ENCODE measurements around the gene ADPRM.
A peak's percentile ranks its signal among the peaks of the same experiment; 100 is the strongest.
"Not testable (repeated sequence)": the region's sequence is repeated elsewhere in the genome, so short reads cannot be mapped to it uniquely, and the experiment has no call there.

ADPRM gene

DNA sequence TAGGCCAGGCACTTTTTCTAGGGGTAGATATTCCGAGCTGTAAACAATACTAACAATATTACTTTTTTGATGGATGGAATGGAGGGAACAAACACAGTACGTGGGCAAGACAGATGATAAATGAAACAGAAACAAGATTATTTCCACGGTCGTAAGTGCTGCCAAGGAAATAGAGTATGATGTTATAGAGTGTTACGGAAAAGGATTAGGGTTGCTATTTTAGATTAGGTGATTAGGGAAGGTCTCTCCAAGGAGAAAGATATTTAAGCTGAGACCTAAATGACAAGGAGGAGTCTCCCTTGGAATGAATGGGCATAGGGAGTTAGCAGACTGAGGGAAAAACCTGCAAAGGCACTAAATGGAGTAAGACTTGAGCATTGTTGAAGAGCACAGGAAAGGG, 8.3 kb downstream of the ADPRM start:
- H3K4me1 ChIP-seq (ENCODE audit: insufficient read depth, low read length), result no peaks in the 10 kb centered on the region
- H3K9ac ChIP-seq (ENCODE audit: low read depth, low read length), result no peak overlapping the region
- no peaks in the 10 kb centered on the region for H3K9me3 ChIP-seq (ENCODE audit: insufficient read depth, low read depth, low read length)
- H3K27ac ChIP-seq (ENCODE audit: low read length), result no peak overlapping the region
- H3K36me3 ChIP-seq (ENCODE audit: insufficient read depth, low read depth, low read length), result peaks cover 52% of the 10 kb centered on the region
- no peaks in the 10 kb centered on the region for H3K27me3 ChIP-seq (ENCODE audit: insufficient read depth, low read length)
- no peak overlapping the region for H3K4me3 ChIP-seq (ENCODE audit: low read length)

DNA sequence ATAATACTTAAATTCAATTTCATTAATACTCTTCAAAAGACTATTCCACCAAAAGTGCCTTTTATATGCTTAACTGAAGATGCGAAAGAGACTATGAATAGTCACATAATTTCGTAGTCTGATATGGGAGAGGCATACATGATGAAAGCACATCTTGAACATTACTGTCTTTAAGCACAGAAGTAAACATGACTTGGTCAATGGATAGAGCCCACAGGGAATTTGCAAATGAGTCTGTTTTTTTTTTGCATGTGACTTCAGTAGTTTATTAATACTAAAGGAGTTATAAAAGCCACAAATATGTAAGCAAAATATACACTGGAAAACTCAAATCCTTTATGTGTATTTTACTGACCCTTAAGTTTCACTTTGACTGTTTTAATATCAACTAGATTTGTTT, 15.9 kb downstream of the ADPRM start:
- Histone ChIP-seq H3K9me3 (ENCODE audit: insufficient read depth, low read depth, low read length) (no peaks in the 10 kb centered on the region), H3K27ac (ENCODE audit: low read length) (no peak overlapping the region), H3K9ac (ENCODE audit: low read depth, low read length) (no peak overlapping the region), H3K4me3 (ENCODE audit: low read length) (no peak overlapping the region), H3K27me3 (ENCODE audit: insufficient read depth, low read length) (no peaks in the 10 kb centered on the region), H3K4me1 (ENCODE audit: insufficient read depth, low read length) (no peaks in the 10 kb centered on the region), H3K36me3 (ENCODE audit: insufficient read depth, low read depth, low read length) (peaks cover 51% of the 10 kb centered on the region)

DNA sequence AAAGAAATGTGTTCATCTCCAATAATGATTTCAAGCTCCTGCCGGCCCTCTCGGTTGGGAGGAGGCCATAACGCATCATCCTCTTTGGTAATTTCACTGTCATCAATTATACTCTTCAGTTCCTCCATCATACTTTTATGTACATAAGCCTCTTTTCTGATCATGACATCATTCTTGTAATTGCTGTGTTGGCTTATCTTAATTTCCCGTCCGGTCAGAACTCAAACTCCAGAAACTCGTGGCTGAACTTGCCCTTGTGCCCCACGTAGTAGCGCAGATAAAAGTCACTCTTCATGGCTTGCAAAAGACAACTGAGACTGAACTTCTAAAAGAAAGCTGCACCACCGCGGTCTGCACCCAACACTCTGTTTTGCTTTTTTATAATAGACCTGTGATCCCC, 18.8 kb downstream of the ADPRM start:
- H3K27me3 ChIP-seq (ENCODE audit: insufficient read depth, low read length), result no peaks in the 10 kb centered on the region
- H3K4me1 ChIP-seq (ENCODE audit: insufficient read depth, low read length), result no peaks in the 10 kb centered on the region

DNA sequence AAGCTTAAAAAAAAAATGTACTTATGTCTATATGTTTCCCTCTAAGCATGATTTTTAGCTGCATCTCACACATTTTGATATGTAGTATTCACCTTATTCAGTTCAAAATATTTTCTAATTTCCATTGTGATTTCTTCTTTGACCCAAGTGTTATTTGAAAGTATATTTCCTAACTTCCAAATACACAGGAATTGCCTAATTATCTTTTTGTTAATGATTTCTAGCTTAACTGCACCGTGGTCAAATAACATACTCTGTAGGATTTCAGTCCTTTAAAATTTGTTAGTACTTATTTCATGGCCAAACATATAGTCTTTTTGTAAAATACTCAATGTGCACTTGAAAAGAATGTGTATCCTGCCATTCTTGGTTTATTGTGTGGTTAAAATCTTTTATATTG, 21.2 kb downstream of the ADPRM start:
- peaks cover 9% of the 10 kb centered on the region; the same call in 1 of the 2 replicates for H3K36me3 ChIP-seq (ENCODE audit: insufficient read depth, low read depth, low read length)
- H3K4me1 ChIP-seq (ENCODE audit: insufficient read depth, low read length), result no peaks in the 10 kb centered on the region
- no peaks in the 10 kb centered on the region for H3K9me3 ChIP-seq (ENCODE audit: insufficient read depth, low read depth, low read length)
- no peak overlapping the region for H3K9ac ChIP-seq (ENCODE audit: low read depth, low read length)
- H3K4me3 ChIP-seq (ENCODE audit: low read length), result no peak overlapping the region
- H3K27me3 ChIP-seq (ENCODE audit: insufficient read depth, low read length), result no peaks in the 10 kb centered on the region
- H3K27ac ChIP-seq (ENCODE audit: low read length), result no peak overlapping the region

More for the DNA sequence above, 18.8 kb downstream of the ADPRM start:
- Histone ChIP-seq H3K4me3 (ENCODE audit: low read length) (no peak overlapping the region), H3K36me3 (ENCODE audit: insufficient read depth, low read depth, low read length) (peaks cover 25% of the 10 kb centered on the region), H3K9ac (ENCODE audit: low read depth, low read length) (no peak overlapping the region), H3K9me3 (ENCODE audit: insufficient read depth, low read depth, low read length) (no peaks in the 10 kb centered on the region), H3K27ac (ENCODE audit: low read length) (no peak overlapping the region)

DNA sequence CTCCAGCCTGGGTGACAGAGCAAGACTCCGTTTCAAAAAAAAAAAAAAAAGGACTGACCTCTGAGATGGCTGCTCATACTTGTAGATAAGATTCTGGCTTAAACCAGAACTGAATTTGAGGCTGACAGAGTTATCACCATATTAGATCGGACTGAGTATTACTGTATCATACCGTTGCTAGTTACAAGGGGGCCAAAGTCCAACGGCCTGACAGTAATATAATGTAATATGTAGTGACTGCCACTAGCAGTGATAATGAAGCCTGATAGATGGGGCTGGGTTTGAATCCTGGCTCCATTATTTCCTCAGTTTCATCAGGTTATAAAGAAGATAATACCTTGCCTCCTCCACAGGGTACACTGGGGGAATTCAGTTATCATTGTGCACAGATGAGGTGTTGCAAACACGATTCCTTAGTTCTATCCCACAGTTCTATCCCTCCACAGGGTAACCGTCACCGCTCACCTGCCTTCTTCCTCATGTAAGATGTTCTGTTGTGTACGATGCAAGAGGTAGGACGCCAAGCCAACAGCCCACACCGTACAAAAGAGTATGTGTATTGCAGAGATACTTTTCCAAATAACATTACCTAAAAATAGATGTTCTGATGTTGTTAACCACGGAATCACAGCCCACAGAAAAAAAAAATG, 27.3 kb downstream of the ADPRM start:
- no peaks in the 10 kb centered on the region for H3K27me3 ChIP-seq (ENCODE audit: insufficient read depth, low read length)
- H3K36me3 ChIP-seq (ENCODE audit: insufficient read depth, low read depth, low read length), result no peaks in the 10 kb centered on the region; the same call in 1 of the 2 replicates
- H3K4me3 ChIP-seq (ENCODE audit: low read length), result no peak overlapping the region
- no peak overlapping the region for H3K9ac ChIP-seq (ENCODE audit: low read depth, low read length)
- H3K27ac ChIP-seq (ENCODE audit: low read length), result no peak overlapping the region
- H3K4me1 ChIP-seq (ENCODE audit: insufficient read depth, low read length), result no peaks in the 10 kb centered on the region
- H3K9me3 ChIP-seq (ENCODE audit: insufficient read depth, low read depth, low read length), result no peaks in the 10 kb centered on the region

DNA sequence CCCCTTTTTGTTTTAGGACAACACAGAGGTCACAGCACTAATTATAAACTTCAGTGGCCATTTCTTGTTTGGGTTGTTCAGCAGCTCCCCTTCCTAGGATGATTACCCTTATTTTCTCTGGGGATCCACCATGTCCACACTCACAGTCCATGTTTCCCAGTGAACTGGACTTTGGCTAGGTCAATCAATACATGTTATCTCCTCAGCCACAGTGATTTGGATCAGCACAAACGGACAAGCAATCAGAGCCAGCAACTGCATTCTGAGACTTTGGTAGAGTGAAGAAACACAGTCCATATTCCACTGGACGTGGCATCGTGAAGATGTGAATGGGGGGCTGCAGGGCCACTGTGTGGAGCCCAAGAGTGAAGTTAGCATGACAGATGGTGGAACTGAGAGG, 27.9 kb downstream of the ADPRM start:
- Histone ChIP-seq H3K4me3 (ENCODE audit: low read length) (no peak overlapping the region), H3K4me1 (ENCODE audit: insufficient read depth, low read length) (no peaks in the 10 kb centered on the region), H3K27me3 (ENCODE audit: insufficient read depth, low read length) (no peaks in the 10 kb centered on the region), H3K9me3 (ENCODE audit: insufficient read depth, low read depth, low read length) (no peaks in the 10 kb centered on the region), H3K27ac (ENCODE audit: low read length) (no peak overlapping the region), H3K9ac (ENCODE audit: low read depth, low read length) (no peak overlapping the region), H3K36me3 (ENCODE audit: insufficient read depth, low read depth, low read length) (no peaks in the 10 kb centered on the region; the same call in 1 of the 2 replicates)

DNA sequence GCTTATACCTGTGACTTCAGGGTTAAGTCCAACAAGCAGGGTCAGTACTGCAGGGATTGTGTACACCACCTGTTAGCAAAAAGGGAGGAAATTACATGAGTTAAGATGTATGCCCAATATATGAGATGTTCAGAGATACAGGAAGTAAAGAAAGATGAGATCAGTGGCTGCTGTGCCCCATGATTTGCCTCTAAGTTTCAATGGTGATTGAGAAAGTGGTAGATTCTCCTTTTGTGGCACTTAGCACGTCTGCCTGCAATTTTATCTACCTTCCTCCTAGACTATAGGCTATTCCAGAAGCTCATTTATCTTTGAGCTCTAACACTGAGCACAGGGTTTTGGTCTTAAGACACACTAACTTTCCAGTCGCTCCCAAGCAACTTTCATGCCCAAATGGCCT, 28.8 kb downstream of the ADPRM start:
- H3K36me3 ChIP-seq (ENCODE audit: insufficient read depth, low read depth, low read length), result no peaks in the 10 kb centered on the region; the same call in 1 of the 2 replicates
- H3K27ac ChIP-seq (ENCODE audit: low read length), result no peak overlapping the region
- no peaks in the 10 kb centered on the region for H3K4me1 ChIP-seq (ENCODE audit: insufficient read depth, low read length)
- no peak overlapping the region for H3K9ac ChIP-seq (ENCODE audit: low read depth, low read length)
- no peak overlapping the region for H3K4me3 ChIP-seq (ENCODE audit: low read length)
- no peaks in the 10 kb centered on the region for H3K27me3 ChIP-seq (ENCODE audit: insufficient read depth, low read length)
- H3K9me3 ChIP-seq (ENCODE audit: insufficient read depth, low read depth, low read length), result no peaks in the 10 kb centered on the region

DNA sequence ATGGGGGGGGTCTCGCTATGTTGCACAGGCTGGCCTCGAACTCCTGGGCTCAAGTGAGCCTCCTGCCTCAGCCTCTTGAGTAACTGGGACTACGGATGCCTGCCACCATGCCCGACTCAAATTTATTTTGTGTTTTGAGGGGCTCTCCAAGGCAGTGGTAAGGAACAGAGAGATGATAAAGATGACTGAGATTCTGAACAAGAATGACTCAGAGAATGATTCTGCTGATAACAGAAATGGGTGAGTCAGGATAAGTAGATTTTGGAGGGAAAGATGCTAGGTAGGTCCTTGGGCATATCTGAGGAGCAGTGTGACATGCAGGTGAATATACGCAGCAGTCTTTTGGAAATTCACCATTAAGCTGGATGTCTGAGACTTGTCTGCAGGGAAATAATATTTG, 29.8 kb downstream of the ADPRM start:
- no peak overlapping the region for H3K4me3 ChIP-seq (ENCODE audit: low read length)
- H3K4me1 ChIP-seq (ENCODE audit: insufficient read depth, low read length), result peaks cover 6% of the 10 kb centered on the region; the same call in 1 of the 2 replicates
- H3K9me3 ChIP-seq (ENCODE audit: insufficient read depth, low read depth, low read length), result no peaks in the 10 kb centered on the region
- H3K9ac ChIP-seq (ENCODE audit: low read depth, low read length), result no peak overlapping the region
- no peak overlapping the region for H3K27ac ChIP-seq (ENCODE audit: low read length)
- no peaks in the 10 kb centered on the region for H3K27me3 ChIP-seq (ENCODE audit: insufficient read depth, low read length)
- H3K36me3 ChIP-seq (ENCODE audit: insufficient read depth, low read depth, low read length), result no peaks in the 10 kb centered on the region; the same call in 1 of the 2 replicates

DNA sequence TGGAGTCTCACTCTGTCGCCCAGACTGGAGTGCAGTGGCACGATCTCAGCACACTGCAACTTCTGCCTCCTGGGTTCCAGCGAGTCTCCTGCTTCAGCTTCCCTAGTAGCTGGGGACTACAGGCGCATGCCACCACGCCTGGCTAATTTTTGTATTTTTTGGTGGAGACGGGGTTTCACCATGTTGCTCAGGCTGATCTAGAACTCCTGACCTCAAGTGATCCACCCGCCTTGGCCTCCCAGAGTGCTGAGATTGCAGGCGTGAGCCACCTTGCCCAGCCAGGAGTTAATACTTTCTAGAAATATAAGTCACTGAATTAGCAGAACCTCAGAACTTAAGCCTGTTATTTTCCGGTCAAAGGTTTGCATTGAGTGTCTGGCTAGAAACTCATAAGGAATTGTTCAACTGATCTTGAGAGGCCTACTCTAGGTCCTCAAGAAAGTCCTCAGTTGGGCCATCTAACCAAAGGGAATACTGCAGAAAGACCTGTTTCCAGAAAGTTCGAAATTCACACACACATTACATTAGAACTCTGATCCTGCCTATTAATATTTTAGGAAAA, 31.0 kb downstream of the ADPRM start:
- no peak overlapping the region for H3K9ac ChIP-seq (ENCODE audit: low read depth, low read length)
- no peaks in the 10 kb centered on the region for H3K9me3 ChIP-seq (ENCODE audit: insufficient read depth, low read depth, low read length)
- H3K36me3 ChIP-seq (ENCODE audit: insufficient read depth, low read depth, low read length), result no peaks in the 10 kb centered on the region; the same call in 1 of the 2 replicates
- H3K27me3 ChIP-seq (ENCODE audit: insufficient read depth, low read length), result no peaks in the 10 kb centered on the region
- no peak overlapping the region for H3K27ac ChIP-seq (ENCODE audit: low read length)
- H3K4me1 ChIP-seq (ENCODE audit: insufficient read depth, low read length), result peaks cover 9% of the 10 kb centered on the region; the same call in 1 of the 2 replicates
- no peak overlapping the region for H3K4me3 ChIP-seq (ENCODE audit: low read length)

DNA sequence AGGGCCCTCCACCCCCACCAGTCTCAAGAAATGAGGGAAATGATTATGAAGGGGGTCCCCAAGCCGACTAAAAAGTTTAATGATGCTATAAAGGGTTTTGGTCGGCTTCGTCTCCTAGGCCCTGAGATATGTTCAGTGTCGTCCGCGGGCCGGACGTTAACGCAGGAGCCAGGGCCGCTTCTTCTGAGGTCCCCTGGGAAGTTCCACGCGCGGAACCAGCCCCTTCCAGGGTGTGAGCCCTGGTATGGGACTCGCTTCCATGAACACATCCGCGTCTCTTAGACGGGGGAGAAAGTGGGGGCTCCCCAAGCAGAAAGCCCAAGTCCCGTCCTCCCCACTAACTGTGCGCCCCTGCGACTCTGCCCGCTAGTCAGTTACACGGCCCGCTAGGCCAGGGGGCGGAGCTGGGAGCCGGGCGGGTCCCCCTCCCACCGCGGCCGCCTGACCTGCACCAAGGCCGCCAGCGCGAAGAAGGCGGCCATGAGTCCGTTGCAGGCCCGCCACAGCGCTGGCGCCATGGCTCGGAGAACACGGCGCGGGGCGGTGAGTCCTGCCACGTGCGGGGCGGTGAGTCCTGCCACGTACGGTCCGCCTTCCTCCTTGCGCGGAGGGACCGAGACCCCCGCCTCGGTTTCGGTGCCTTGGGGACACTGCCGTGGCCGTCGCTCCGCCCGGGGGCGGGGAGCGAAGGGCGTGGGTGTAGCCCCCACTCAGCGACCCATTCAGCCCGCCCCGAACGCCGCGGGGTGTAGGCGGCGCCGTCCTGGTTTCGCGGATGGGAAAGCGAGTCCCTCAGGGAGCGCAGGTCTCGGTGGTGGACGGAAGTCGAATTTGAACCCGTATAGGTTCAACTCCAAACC, 32.2 kb downstream of the ADPRM start, which contains the start of gene TMEM220:
TMEM220 (minus strand) TSS at position 690 of the 860 bp plus-strand sequence; CDS start at position 518, 172 bp downstream.
- H3K27ac ChIP-seq (ENCODE audit: low read length), result no peak within 1 kb of the TSS
- no peaks in the 10 kb centered on the region; the same call in 1 of the 2 replicates for H3K36me3 ChIP-seq (ENCODE audit: insufficient read depth, low read depth, low read length)
- no peaks in the 10 kb centered on the region for H3K9me3 ChIP-seq (ENCODE audit: insufficient read depth, low read depth, low read length)
- H3K4me1 ChIP-seq (ENCODE audit: insufficient read depth, low read length), result peaks cover 9% of the 10 kb centered on the region; the same call in 1 of the 2 replicates
- H3K27me3 ChIP-seq (ENCODE audit: insufficient read depth, low read length), result no peaks in the 10 kb centered on the region
- H3K4me3 ChIP-seq (ENCODE audit: low read length), result peak within 1 kb of the TSS; percentile 74
- peak within 1 kb of the TSS; percentile 77 for H3K9ac ChIP-seq (ENCODE audit: low read depth, low read length)

DNA sequence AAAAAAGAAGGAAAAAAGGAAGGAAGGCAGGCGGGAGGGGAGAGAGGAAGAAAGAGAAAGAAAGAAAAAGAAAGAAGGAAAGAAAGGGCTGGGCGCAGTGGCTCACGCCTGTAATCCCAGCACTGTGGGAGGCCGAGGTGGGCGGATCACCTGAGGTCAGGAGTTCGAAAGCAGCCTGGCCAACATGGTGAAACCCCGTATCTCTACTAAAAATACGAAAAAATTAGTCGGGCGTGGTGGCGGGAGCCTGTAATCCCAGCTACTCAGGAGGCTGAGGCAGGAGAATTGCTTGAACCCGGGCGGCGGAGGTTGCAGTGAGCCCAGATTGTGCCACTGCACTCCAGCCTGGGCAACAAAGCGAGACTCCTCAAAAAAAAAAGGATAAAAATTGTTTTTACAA, 32.9 kb downstream of the ADPRM start:
- H3K9ac ChIP-seq (ENCODE audit: low read depth, low read length), result peak overlapping the region; percentile 77
- H3K9me3 ChIP-seq (ENCODE audit: insufficient read depth, low read depth, low read length); H3K27ac ChIP-seq (ENCODE audit: low read length); H3K36me3 ChIP-seq (ENCODE audit: insufficient read depth, low read depth, low read length); H3K27me3 ChIP-seq (ENCODE audit: insufficient read depth, low read length); H3K4me1 ChIP-seq (ENCODE audit: insufficient read depth, low read length): not testable (repeated sequence)
- peak overlapping the region; percentile 74 for H3K4me3 ChIP-seq (ENCODE audit: low read length)
